A549 (cell line): ENCODE measurements around the gene TEX51. TPM values are rescaled to one million over a fixed set of nuclear protein-coding genes. Genes with fewer than 3 reads are reported as not detected.

Experiments
- ATAC-seq, 2 experiments: fragments of 200-7000 bp in 1 of 2; fragments of >200 bp in 1 of 2; cut with Nextera tagmentation in 1 of 2; cut with Tn5 transposase in 1 of 2; 3 replicates each; pipeline versions ENCODE4 v1.8.0 to v1.9.1; 2018 to 2020; ENCODE audit warnings: mild to moderate bottlenecking in 1 of 2, moderate library complexity in 1 of 2
- CTCF ChIA-PET: fragments of 300-600 bp; sonication (Branson Sonifier 250); formaldehyde crosslinking; extraction: SDS; loops from one replicate; lab custom pipeline; 2021; ENCODE audit warnings: antibody characterized with exemption, inconsistent platforms; lab: Yijun Ruan, JAX
- POLR2A ChIA-PET: fragments of 350-600 bp; formaldehyde crosslinking; extraction: SDS; loops from one replicate; lab custom pipeline; 2021; ENCODE audit warnings: antibody characterized with exemption, inconsistent platforms; lab: Yijun Ruan, JAX
- DNase-seq, 2 experiments: peaks; one replicate each; pipeline versions ENCODE4 v3.0.0 to v3.0.0-alpha.2; 2011 to 2016; ENCODE audit warnings: low read depth in 1 of 2, low spot score in 1 of 2
- FAIRE-seq: peaks from 2 replicates; lab custom pipeline; 2011; peaks lifted over from hg19 to GRCh38; lab: Jason Lieb, UNC
- H3K27ac ChIP-seq, 2 experiments: fragments of >200 bp; sonication (Bioruptor Twin); formaldehyde crosslinking; 3 replicates each; pipeline ENCODE4 v1.5.1; 2016 to 2017
- H3K4me1 ChIP-seq: fragments of >200 bp; sonication (Bioruptor Twin); formaldehyde crosslinking; 3 replicates; pipeline ENCODE4 v1.6.1; 2016
- H3K4me2 ChIP-seq: fragments of >200 bp; sonication (Bioruptor Twin); formaldehyde crosslinking; 3 replicates; pipeline ENCODE4 v1.6.1; 2016
- H3K4me3 ChIP-seq: fragments of >200 bp; sonication (Bioruptor Twin); formaldehyde crosslinking; 3 replicates; pipeline ENCODE4 v1.5.1; 2016
- H3K9me3 ChIP-seq: fragments of >200 bp; sonication (Bioruptor Twin); formaldehyde crosslinking; 3 replicates; pipeline ENCODE4 v1.6.1; 2016
- ATOH8 ChIP-seq: fragments of 250-450 bp; sonication (Bioruptor Pico); IDR thresholded peaks from 2 replicates; pipeline ENCODE4 v1.5.0; 2020; ENCODE audit warnings: low read depth, mild to moderate bottlenecking, moderate library complexity
- BCL3 ChIP-seq: fragments of >200 bp; sonication (Bioruptor Twin); formaldehyde crosslinking; IDR thresholded peaks from 3 replicates; pipeline ENCODE4 v1.6.1; 2016
- BHLHE40 ChIP-seq: IDR thresholded peaks from 2 replicates; pipeline ENCODE4 v1.6.1; 2012; ENCODE audit warnings: low read depth, low read length, inconsistent platforms
- CBX2 ChIP-seq: fragments of 200-600 bp; sonication (generic); IDR thresholded peaks from 2 replicates; pipeline ENCODE4 v1.6.1; 2016; ENCODE audit warnings: low read depth, mild to moderate bottlenecking, borderline replicate concordance
- CBX8 ChIP-seq: fragments of 200-600 bp; sonication (generic); IDR thresholded peaks from 2 replicates; pipeline ENCODE4 v1.6.1; 2016
- CHD2 ChIP-seq: fragments of 150-350 bp; IDR thresholded peaks from 2 replicates; pipeline ENCODE4 v1.6.1; 2014; ENCODE audit warnings: low read length; ENCODE audit not compliant: partially characterized antibody
- CTCF ChIP-seq: fragments of >200 bp; sonication (Bioruptor Twin); formaldehyde crosslinking; IDR thresholded peaks from 3 replicates; pipeline ENCODE4 v1.5.1; 2016
- EHMT2 ChIP-seq: fragments of 200-600 bp; sonication (generic); IDR thresholded peaks from 2 replicates; pipeline ENCODE4 v1.6.1; 2016; ENCODE audit warnings: antibody characterized with exemption, low read depth, mild to moderate bottlenecking, moderate library complexity
- EP300 ChIP-seq, 2 experiments: fragments of >200 bp; sonication (Bioruptor Twin); formaldehyde crosslinking; IDR thresholded peaks; 2 replicates in 1 of 2; 3 replicates in 1 of 2; pipeline ENCODE4 v1.6.1; 2016 to 2017
- FOSL2 ChIP-seq, 2 experiments: fragments of 450-650 bp in 1 of 2; fragments of >200 bp in 1 of 2; sonication (Bioruptor Twin) in 1 of 2; formaldehyde crosslinking; IDR thresholded peaks; 2 replicates each; pipeline versions ENCODE4 v1.5.0 to v1.6.1; 2016 to 2020; ENCODE audit warnings: mild to moderate bottlenecking in 1 of 2, moderate library complexity in 1 of 2
- FOXS1 ChIP-seq: fragments of 250-450 bp; sonication (Bioruptor Pico); IDR thresholded peaks from 2 replicates; pipeline ENCODE4 v1.5.0; 2020; ENCODE audit warnings: mild to moderate bottlenecking, moderate library complexity
- HDAC2 ChIP-seq: fragments of 200-600 bp; sonication (generic); IDR thresholded peaks from 2 replicates; pipeline ENCODE4 v1.6.1; 2016
- HMGXB4 ChIP-seq: fragments of 250-450 bp; sonication (Bioruptor Pico); IDR thresholded peaks from 2 replicates; pipeline ENCODE4 v1.5.0; 2021; ENCODE audit warnings: mild to moderate bottlenecking, moderate library complexity, borderline replicate concordance
- HOXA7 ChIP-seq: fragments of 250-450 bp; sonication (Bioruptor Pico); IDR thresholded peaks from 2 replicates; pipeline ENCODE4 v1.5.0; 2020; ENCODE audit warnings: mild to moderate bottlenecking, moderate library complexity
- HOXB13 ChIP-seq: fragments of 250-450 bp; sonication (Bioruptor Pico); IDR thresholded peaks from 2 replicates; pipeline ENCODE4 v1.5.0; 2020; ENCODE audit warnings: low read depth, mild to moderate bottlenecking, moderate library complexity
- MAFK ChIP-seq: fragments of 450-650 bp; IDR thresholded peaks from 2 replicates; pipeline ENCODE4 v1.6.1; 2014; ENCODE audit not compliant: partially characterized antibody
- NFE2L2 ChIP-seq: fragments of 150-350 bp; conservative IDR thresholded peaks from 2 replicates; pipeline ENCODE4 v1.6.1; 2014; ENCODE audit warnings: low read length
- NPAS2 ChIP-seq: fragments of 250-450 bp; sonication (Bioruptor Pico); IDR thresholded peaks from 2 replicates; pipeline ENCODE4 v1.8.0; 2022; ENCODE audit warnings: mild to moderate bottlenecking, moderate library complexity, borderline replicate concordance
- NR3C1 ChIP-seq: fragments of >200 bp; sonication (Bioruptor Twin); formaldehyde crosslinking; IDR thresholded peaks from 3 replicates; pipeline ENCODE4 v1.6.1; 2017
- PHF8 ChIP-seq: fragments of 200-600 bp; sonication (generic); IDR thresholded peaks from 2 replicates; pipeline ENCODE4 v1.6.1; 2016; ENCODE audit warnings: low read depth, mild to moderate bottlenecking, antibody characterized with exemption, moderate library complexity, borderline replicate concordance
- POLR2A ChIP-seq: IDR thresholded peaks from 2 replicates; pipeline ENCODE4 v1.6.1; 2012; ENCODE audit warnings: mild to moderate bottlenecking, low read length
- RCOR1 ChIP-seq: fragments of 150-350 bp; IDR thresholded peaks from 2 replicates; pipeline ENCODE4 v1.6.1; 2014; ENCODE audit warnings: antibody characterized with exemption, low read length, low read depth
- RFX5 ChIP-seq: fragments of 450-650 bp; IDR thresholded peaks from 2 replicates; pipeline ENCODE4 v1.7.1; 2014; ENCODE audit warnings: antibody characterized with exemption, mild to moderate bottlenecking, moderate library complexity
- SREBF2 ChIP-seq: fragments of 450-650 bp; IDR thresholded peaks from 2 replicates; pipeline ENCODE4 v1.6.1; 2014; ENCODE audit warnings: mild to moderate bottlenecking, moderate library complexity
- TFCP2L1 ChIP-seq: fragments of 250-450 bp; sonication (Bioruptor Pico); IDR thresholded peaks from 2 replicates; pipeline ENCODE4 v1.5.0; 2021; ENCODE audit warnings: mild to moderate bottlenecking
- USF2 ChIP-seq: fragments of 450-650 bp; IDR thresholded peaks from 2 replicates; pipeline ENCODE4 v1.6.1; 2014; ENCODE audit warnings: antibody characterized with exemption
- ZC3H11A ChIP-seq: fragments of 450-650 bp; IDR thresholded peaks from 2 replicates; pipeline ENCODE4 v1.6.1; 2014; ENCODE audit warnings: antibody characterized with exemption, mild to moderate bottlenecking
- ZFP36 ChIP-seq: fragments of 450-650 bp; IDR thresholded peaks from 2 replicates; pipeline ENCODE4 v1.6.1; 2014; ENCODE audit warnings: borderline replicate concordance; ENCODE audit not compliant: partially characterized antibody
- WGBS: methylation state at CpG from one replicate; pipeline ENCODE4 v1.1.6; 2017; ENCODE audit errors: missing lambda C conversion rate; 5-methylcytosine and 5-hydroxymethylcytosine counted together
- polyA plus RNA-seq, 4 experiments: library from polyadenylated mRNA; depleted of rRNA in 3 of 4; stranded (reverse); fragments of >200 nt; fragmentation: RNase III in 1 of 4; extraction: RNeasy Plus Mini Kit Qiagen cat#74134 plus additional on column Dnase treatment in 1 of 4; gene quantifications; 2 replicates in 3 of 4; 3 replicates in 1 of 4; pipeline ENCODE4 v1.2.3, GENCODE V29; 2011 to 2017

TEX51 gene
- polyA plus RNA-seq, 2 of the 4 experiments (the other 2 are of a cell fraction), result not detected

GRCh38 chr2:126866451-126866850 lies 32.2 kb upstream of the TEX51 start (continued):
- TF ChIP-seq HOXA7 (CRISPR knock-in tag) (no peak), EP300 (IDR thresholded peaks at IDR 0.05) (no peak), RCOR1 (no peak), SREBF2 (no peak)

- no peak for DNase-seq
- CTCF ChIA-PET, result interaction anchor here (1.3 kb wide), 1 partner anchor 11 kb away, joined by 5 read pairs; no protein-coding TSS in a partner anchor
- no peak for ATAC-seq
- TF ChIP-seq ZC3H11A, result no peak
- TF ChIP-seq EHMT2, result no peak
- TF ChIP-seq HOXB13 (CRISPR knock-in tag), result no peak
- TF ChIP-seq RFX5, result no peak
- no peak for TF ChIP-seq PHF8
- TF ChIP-seq HDAC2, result no peak
- no peak for TF ChIP-seq HMGXB4 (CRISPR knock-in tag)
- TF ChIP-seq USF2, result no peak
- TF ChIP-seq POLR2A, result no peak
- TF ChIP-seq RCOR1, result no peak
- TF ChIP-seq CTCF, result no peak
- TF ChIP-seq CHD2, result no peak
- TF ChIP-seq BCL3, result no peak
- TF ChIP-seq CBX2, result no peak
- TF ChIP-seq MAFK, result no peak
- TF ChIP-seq NPAS2 (CRISPR knock-in tag), result no peak
- TF ChIP-seq NFE2L2, result no peak
- TF ChIP-seq FOSL2 (IDR thresholded peaks at IDR 0.05), result no peak
- no peak for TF ChIP-seq FOSL2 (CRISPR knock-in tag; IDR thresholded peaks at IDR 0.05)
- TF ChIP-seq, all 56 proteins: peak for 0
- no peak for FAIRE-seq
- Histone ChIP-seq H3K9me3 (peaks cover 15% of the 10 kb centered on the region), H3K4me2 (no peak overlapping the region), H3K27ac (no peak overlapping the region), H3K4me3 (no peak overlapping the region), H3K4me1 (no peaks in the 10 kb centered on the region)
- POLR2A ChIA-PET, result no interaction called here
- 18% methylated on average over 3 of the region's 3 CpGs for WGBS
Measured at GRCh38 chr2:126874961-126875360, 23.7 kb upstream of the TEX51 start.

GRCh38 chr2:126876631-126877030 lies 22.1 kb upstream of the TEX51 start:
- Histone ChIP-seq H3K27ac (no peak overlapping the region), H3K4me2 (no peak overlapping the region), H3K4me1 (no peaks in the 10 kb centered on the region), H3K9me3 (peaks cover 15% of the 10 kb centered on the region), H3K4me3 (no peak overlapping the region)
- ATAC-seq, result no peak
- DNase-seq, result no peak
- no peak for FAIRE-seq
- ChIA-PET POLR2A (no interaction called here), CTCF (no interaction called here)
- 23% methylated on average over 3 of the region's 4 CpGs for WGBS
- TF ChIP-seq RFX5 (no peak), EP300 (IDR thresholded peaks at IDR 0.05) (no peak), RCOR1 (no peak), TFCP2L1 (CRISPR knock-in tag) (no peak), CTCF (no peak), NFE2L2 (no peak), NPAS2 (CRISPR knock-in tag) (no peak), BHLHE40 (no peak), ZFP36 (no peak), NR3C1 (no peak), FOXS1 (no peak), ATOH8 (CRISPR knock-in tag) (no peak), HDAC2 (no peak), CBX8 (no peak)
